ENCODE results near the gene PPARD. TPM values are rescaled to one million over a fixed set of nuclear protein-coding genes. Genes with fewer than 3 reads are reported as not detected.

PPARD gene
- total RNA-seq, 2 donors from 2014 or later = 6.0 to 11.2 TPM

DNA sequence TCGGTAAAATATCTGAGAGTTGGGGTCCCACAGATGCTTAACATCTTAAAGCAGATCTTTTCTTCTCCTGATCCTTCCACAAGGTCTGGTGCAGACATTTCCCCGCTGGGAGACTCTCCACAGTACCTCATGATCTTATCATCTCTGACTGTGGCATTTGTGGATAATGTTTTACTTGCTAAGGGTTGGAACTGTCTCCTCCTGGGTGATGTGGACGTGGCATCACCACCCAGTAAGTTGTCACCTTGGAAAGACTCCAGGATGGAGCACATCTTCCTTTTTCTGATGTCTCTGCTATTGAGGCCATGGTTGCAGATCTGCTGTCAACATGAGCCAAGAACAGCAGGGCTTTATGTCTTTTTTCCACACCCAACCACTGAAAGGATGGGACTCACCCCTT lies 67.8 kb downstream of the PPARD start:
- Histone ChIP-seq H3K9me3 (no peaks in the 10 kb centered on the region), H3K27ac (no peak overlapping the region), H3K4me3 (no peak overlapping the region), H3K27me3 (no peaks in the 10 kb centered on the region), H3K36me3 (replicated peaks in 1 of 2; ENCODE audit: insufficient read depth in 1 of 2, low read depth in 2 of 2) (peaks cover 0 to 2% of the 10 kb centered on the region in 2 donors), H3K4me1 (peaks cover 7% of the 10 kb centered on the region)
- WGBS, 2 donors = 59 to 61% methylated on average over 3 of the region's 3 CpGs
- intact Hi-C loops (cut with DNase I) = no loop called here
- DNase-seq = no peak
- ATAC-seq = no peak
- TF ChIP-seq POLR2A (IDR thresholded peaks at IDR 0.05) = no peak
- TF ChIP-seq, protein P1, sequence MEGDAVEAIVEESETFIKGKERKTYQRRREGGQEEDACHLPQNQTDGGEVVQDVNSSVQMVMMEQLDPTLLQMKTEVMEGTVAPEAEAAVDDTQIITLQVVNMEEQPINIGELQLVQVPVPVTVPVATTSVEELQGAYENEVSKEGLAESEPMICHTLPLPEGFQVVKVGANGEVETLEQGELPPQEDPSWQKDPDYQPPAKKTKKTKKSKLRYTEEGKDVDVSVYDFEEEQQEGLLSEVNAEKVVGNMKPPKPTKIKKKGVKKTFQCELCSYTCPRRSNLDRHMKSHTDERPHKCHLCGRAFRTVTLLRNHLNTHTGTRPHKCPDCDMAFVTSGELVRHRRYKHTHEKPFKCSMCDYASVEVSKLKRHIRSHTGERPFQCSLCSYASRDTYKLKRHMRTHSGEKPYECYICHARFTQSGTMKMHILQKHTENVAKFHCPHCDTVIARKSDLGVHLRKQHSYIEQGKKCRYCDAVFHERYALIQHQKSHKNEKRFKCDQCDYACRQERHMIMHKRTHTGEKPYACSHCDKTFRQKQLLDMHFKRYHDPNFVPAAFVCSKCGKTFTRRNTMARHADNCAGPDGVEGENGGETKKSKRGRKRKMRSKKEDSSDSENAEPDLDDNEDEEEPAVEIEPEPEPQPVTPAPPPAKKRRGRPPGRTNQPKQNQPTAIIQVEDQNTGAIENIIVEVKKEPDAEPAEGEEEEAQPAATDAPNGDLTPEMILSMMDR (IDR thresholded peaks at IDR 0.05) = no peak

DNA sequence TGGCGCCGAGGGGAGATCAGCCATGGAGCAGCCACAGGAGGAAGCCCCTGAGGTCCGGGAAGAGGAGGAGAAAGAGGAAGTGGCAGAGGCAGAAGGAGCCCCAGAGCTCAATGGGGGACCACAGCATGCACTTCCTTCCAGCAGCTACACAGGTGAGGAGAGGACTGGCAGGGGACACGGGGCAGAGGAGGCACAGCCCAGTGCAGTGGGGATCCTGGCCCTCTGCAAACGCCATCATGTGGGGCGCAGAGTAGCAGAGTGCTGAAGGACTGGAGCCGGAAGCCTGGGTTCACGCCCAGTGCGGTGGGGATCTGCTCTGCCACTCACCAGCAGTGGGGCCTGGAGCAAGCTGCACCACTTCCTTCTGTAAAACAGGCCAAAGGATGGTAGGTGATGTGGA lies 68.7 kb downstream of the PPARD start:
- Histone ChIP-seq H3K9me3 (no peaks in the 10 kb centered on the region), H3K27ac (no peak overlapping the region), H3K4me3 (no peak overlapping the region), H3K27me3 (no peaks in the 10 kb centered on the region), H3K4me1 (peaks cover 9% of the 10 kb centered on the region), H3K36me3 (replicated peaks in 1 of 2; ENCODE audit: insufficient read depth in 1 of 2, low read depth in 2 of 2) (peaks cover 0 to 2% of the 10 kb centered on the region in 2 donors)
- ATAC-seq = no peak
- no peak for TF ChIP-seq POLR2A (IDR thresholded peaks at IDR 0.05)
- TF ChIP-seq, protein P1 (IDR thresholded peaks at IDR 0.05) = no peak
- intact Hi-C loops (cut with DNase I) = no loop called here
- no peak for DNase-seq
- WGBS, 2 donors = 74 to 98% methylated on average over 5 to 9 of the region's 9 CpGs

DNA sequence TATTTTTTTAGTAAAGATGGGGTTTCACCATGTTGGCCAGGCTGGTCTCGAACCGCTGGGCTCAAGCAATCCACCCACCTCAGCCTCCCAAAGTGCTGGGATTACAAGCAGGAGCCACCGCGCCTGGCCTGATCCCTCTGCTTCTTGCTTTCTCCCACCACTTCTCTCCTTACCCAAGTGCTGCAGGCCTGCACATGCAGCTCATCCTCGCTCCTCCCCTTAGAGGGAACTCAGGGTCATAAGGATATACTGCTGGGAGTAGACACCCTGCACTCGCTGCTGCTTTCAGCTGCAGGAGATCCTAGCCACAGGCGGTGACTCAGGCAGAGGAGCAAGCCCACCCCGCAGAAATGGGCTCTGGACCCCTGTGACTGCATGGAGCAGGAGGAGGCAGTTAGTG lies 69.7 kb downstream of the PPARD start:
- H3K9me3 ChIP-seq = no peaks in the 10 kb centered on the region
- no peak overlapping the region for H3K4me3 ChIP-seq
- ATAC-seq = no peak
- H3K4me1 ChIP-seq = peaks cover 9% of the 10 kb centered on the region
- intact Hi-C loops (cut with DNase I) = no loop called here
- H3K27ac ChIP-seq = no peak overlapping the region
- TF ChIP-seq, protein P1 (IDR thresholded peaks at IDR 0.05) = no peak
- no peak for TF ChIP-seq POLR2A (IDR thresholded peaks at IDR 0.05)
- H3K36me3 ChIP-seq (replicated peaks in 1 of 2; ENCODE audit: insufficient read depth in 1 of 2, low read depth in 2 of 2) = peaks cover 0 to 2% of the 10 kb centered on the region in 2 donors
- no peaks in the 10 kb centered on the region for H3K27me3 ChIP-seq
- no peak for DNase-seq
- 98 to 99% methylated on average over 8 of the region's 8 CpGs for WGBS, 2 donors

DNA sequence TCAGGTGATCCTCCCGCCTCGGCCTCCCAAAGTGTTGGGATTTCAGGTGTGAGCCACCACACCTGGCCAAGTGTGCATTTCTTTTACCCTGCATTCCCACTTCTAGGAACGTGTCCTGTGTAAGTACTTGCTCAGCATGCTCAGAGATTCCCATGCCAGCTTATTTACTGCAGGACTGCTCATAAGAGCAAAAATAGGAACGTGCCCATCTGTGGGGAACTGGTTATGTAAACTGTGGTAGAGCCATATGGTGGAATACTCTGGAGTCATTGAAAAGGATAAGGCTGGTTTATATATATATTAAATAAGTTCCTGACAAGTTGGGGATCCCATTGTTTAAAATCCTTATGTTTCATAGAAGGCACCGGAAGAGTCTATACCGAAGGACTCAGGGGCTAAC lies 71.6 kb downstream of the PPARD start:
- ATAC-seq (no peak), DNase-seq (no peak)
- intact Hi-C loops (cut with DNase I) = no loop called here
- WGBS, 2 donors = 93 to 98% methylated on average over 6 of the region's 6 CpGs
- Histone ChIP-seq H3K4me3 (no peak overlapping the region), H3K27ac (no peak overlapping the region), H3K27me3 (no peaks in the 10 kb centered on the region), H3K4me1 (peaks cover 9% of the 10 kb centered on the region), H3K9me3 (no peaks in the 10 kb centered on the region), H3K36me3 (replicated peaks in 1 of 2; ENCODE audit: insufficient read depth in 1 of 2, low read depth in 2 of 2) (peaks cover 0 to 2% of the 10 kb centered on the region in 2 donors)
- no peak for TF ChIP-seq POLR2A (IDR thresholded peaks at IDR 0.05)

DNA sequence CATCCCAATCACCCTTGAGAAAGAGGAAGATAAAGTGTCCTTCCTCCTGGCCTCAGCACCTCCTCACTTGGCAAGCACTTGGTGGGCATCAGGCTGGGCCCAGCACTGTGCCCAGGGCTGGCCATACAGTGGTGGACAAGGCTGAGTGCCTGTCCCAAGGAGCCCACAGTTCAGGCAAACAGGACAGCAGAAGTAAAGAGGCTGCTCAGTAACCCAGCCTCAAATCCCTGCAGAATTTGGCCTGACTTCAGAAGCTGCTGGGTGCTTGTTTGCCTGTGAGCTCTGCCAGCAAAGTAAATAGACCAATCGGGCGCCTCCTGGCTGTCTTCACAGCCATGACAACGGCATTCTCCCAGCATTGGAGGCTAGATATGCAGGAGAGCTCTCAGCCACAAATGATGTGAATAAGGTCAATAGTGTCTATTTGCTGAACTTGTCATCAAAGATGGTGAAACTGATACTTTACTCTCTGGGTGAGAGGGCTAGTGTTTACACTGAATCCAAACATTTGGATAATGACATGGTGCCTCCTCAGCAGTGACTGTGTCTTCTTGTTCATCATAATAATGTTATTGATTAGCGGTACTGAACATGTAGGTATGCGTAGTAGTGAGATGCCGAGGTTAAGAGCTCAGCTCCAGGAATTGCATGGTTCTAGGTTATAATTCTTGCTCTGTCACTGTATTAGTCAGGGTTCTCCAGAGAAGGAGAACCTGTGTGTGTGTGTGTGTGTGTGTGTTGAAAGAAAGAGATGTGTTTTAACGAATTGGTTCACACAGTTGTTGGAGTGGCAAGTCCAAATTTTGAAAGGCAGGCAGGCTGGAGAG lies 72.9 kb downstream of the PPARD start:
- TF ChIP-seq, protein P1 (IDR thresholded peaks at IDR 0.05) = peak; percentile 50 to 92 (median 80)
- no peak for TF ChIP-seq POLR2A (IDR thresholded peaks at IDR 0.05)
- ATAC-seq (peak; percentile 93), DNase-seq (peak; percentile 84 to 91 (median 90))
- Histone ChIP-seq H3K4me1 (peaks cover 9% of the 10 kb centered on the region), H3K27ac (no peak overlapping the region), H3K36me3 (replicated peaks in 1 of 2; ENCODE audit: insufficient read depth in 1 of 2, low read depth in 2 of 2) (peaks cover 0 to 2% of the 10 kb centered on the region in 2 donors), H3K27me3 (no peaks in the 10 kb centered on the region), H3K9me3 (no peaks in the 10 kb centered on the region), H3K4me3 (no peak overlapping the region)
- WGBS, 2 donors = 32 to 41% methylated on average over 6 to 7 of the region's 7 CpGs
- intact Hi-C loops (cut with DNase I) = no loop called here
